H9 (cell line): Measurements from ENCODE around the gene COA8. TPM values are rescaled to one million over a fixed set of nuclear protein-coding genes. Genes with fewer than 3 reads are reported as not detected.

Experiments used
- DNase-seq: peaks from one replicate; pipeline ENCODE4 v3.0.0-alpha.2; 2017
- H2AFZ ChIP-seq: one replicate; pipeline ENCODE4 v1.6.1; 2013; ENCODE audit warnings: mild to moderate bottlenecking, low read length, control low read depth, moderate library complexity
- H2AK5ac ChIP-seq: 2 replicates; pipeline ENCODE4 v1.6.1; 2013; ENCODE audit warnings: low read length, control low read depth, mixed read lengths; ENCODE audit not compliant: insufficient read length
- H2BK120ac ChIP-seq: one replicate; pipeline ENCODE4 v1.6.1; 2013; ENCODE audit warnings: low read depth, mild to moderate bottlenecking, low read length, control low read depth, inconsistent platforms; ENCODE audit not compliant: poor library complexity, severe bottlenecking
- H2BK12ac ChIP-seq: 2 replicates; pipeline ENCODE4 v1.6.1; 2013; ENCODE audit warnings: low read length, control low read depth, mixed read lengths, low read depth; ENCODE audit not compliant: insufficient read length
- H2BK15ac ChIP-seq: 2 replicates; pipeline ENCODE4 v1.6.1; 2013; ENCODE audit warnings: low read depth, low read length, control low read depth
- H2BK20ac ChIP-seq: one replicate; pipeline ENCODE4 v1.6.1; 2013; ENCODE audit warnings: low read depth, mild to moderate bottlenecking, low read length, control low read depth, inconsistent platforms; ENCODE audit not compliant: poor library complexity, severe bottlenecking
- H2BK5ac ChIP-seq: 2 replicates; pipeline ENCODE4 v1.6.1; 2013; ENCODE audit warnings: low read length, control low read depth, mixed read lengths; ENCODE audit not compliant: insufficient read length
- H3K14ac ChIP-seq: 2 replicates; pipeline ENCODE4 v1.6.1; 2013; ENCODE audit warnings: low read length, control low read depth; ENCODE audit not compliant: insufficient read depth
- H3K18ac ChIP-seq: 2 replicates; pipeline ENCODE4 v1.6.1; 2013; ENCODE audit warnings: low read depth, mild to moderate bottlenecking, mixed read lengths, low read length, control low read depth; ENCODE audit not compliant: insufficient read length
- H3K23ac ChIP-seq: 2 replicates; pipeline ENCODE4 v1.6.1; 2013; ENCODE audit warnings: low read length, control low read depth, mixed read lengths, low read depth; ENCODE audit not compliant: insufficient read length
- H3K23me2 ChIP-seq: 2 replicates; pipeline ENCODE4 v1.6.1; 2013; ENCODE audit warnings: low read depth, mild to moderate bottlenecking, mixed read lengths, low read length, control low read depth; ENCODE audit not compliant: insufficient read length, poor library complexity, severe bottlenecking
- H3K27ac ChIP-seq: 2 replicates; pipeline ENCODE4 v1.5.1; 2013; ENCODE audit warnings: low read length, control low read depth, mixed read lengths, low read depth; ENCODE audit not compliant: insufficient read length
- H3K27me3 ChIP-seq: 2 replicates; pipeline ENCODE4 v1.6.1; 2013; ENCODE audit warnings: low read length, control low read depth, inconsistent platforms; ENCODE audit not compliant: insufficient read depth
- H3K4ac ChIP-seq: 2 replicates; pipeline ENCODE4 v1.6.1; 2013; ENCODE audit warnings: low read depth, mild to moderate bottlenecking, control low read depth, inconsistent platforms, low read length, moderate library complexity
- H3K4me1 ChIP-seq: 2 replicates; pipeline ENCODE4 v1.6.1; 2013; ENCODE audit warnings: low read length, control low read depth, inconsistent platforms; ENCODE audit not compliant: insufficient read depth
- H3K4me2 ChIP-seq: 2 replicates; pipeline ENCODE4 v1.6.1; 2013; ENCODE audit warnings: low read length, control low read depth, mixed read lengths; ENCODE audit not compliant: insufficient read length, insufficient read depth
- H3K56ac ChIP-seq: 2 replicates; pipeline ENCODE4 v1.6.1; 2013; ENCODE audit warnings: low read depth, mild to moderate bottlenecking, mixed read lengths, low read length, control low read depth; ENCODE audit not compliant: insufficient read length
- H3K79me1 ChIP-seq: 2 replicates; pipeline ENCODE4 v1.6.1; 2013; ENCODE audit warnings: low read depth, mild to moderate bottlenecking, moderate library complexity, low read length, control low read depth, inconsistent platforms; ENCODE audit not compliant: insufficient read depth, poor library complexity, severe bottlenecking
- H3K79me2 ChIP-seq: 2 replicates; pipeline ENCODE4 v1.6.1; 2013; ENCODE audit warnings: low read length, control low read depth, inconsistent platforms; ENCODE audit not compliant: insufficient read depth
- H3K9ac ChIP-seq: 2 replicates; pipeline ENCODE4 v1.6.1; 2013; ENCODE audit warnings: low read length, control low read depth, mixed read lengths; ENCODE audit not compliant: insufficient read length; ENCODE audit errors: extremely low read depth
- H3K9me3 ChIP-seq: one replicate; pipeline ENCODE4 v1.6.1; 2013; ENCODE audit warnings: low read depth, low read length, inconsistent platforms; ENCODE audit not compliant: control insufficient read depth
- H3T11ph ChIP-seq: one replicate; pipeline ENCODE4 v1.6.1; 2013; ENCODE audit warnings: mild to moderate bottlenecking, low read length, control low read depth, inconsistent platforms
- H4K20me1 ChIP-seq: one replicate; pipeline ENCODE4 v1.6.1; 2013; ENCODE audit not compliant: control insufficient read depth, insufficient read length, insufficient read depth
- H4K5ac ChIP-seq: 2 replicates; pipeline ENCODE4 v1.6.1; 2013; ENCODE audit warnings: low read depth, mild to moderate bottlenecking, mixed read lengths, low read length, control low read depth; ENCODE audit not compliant: insufficient read length
- H4K8ac ChIP-seq: replicated peaks from 2 replicates; pipeline ENCODE4 v1.6.1; 2013; ENCODE audit warnings: low read length, control low read depth, mixed read lengths, low read depth; ENCODE audit not compliant: insufficient read length
- H4K91ac ChIP-seq: 2 replicates; pipeline ENCODE4 v1.6.1; 2013; ENCODE audit warnings: low read depth, mild to moderate bottlenecking, moderate library complexity, mixed read lengths, low read length, control low read depth; ENCODE audit not compliant: insufficient read length
- H3K27ac Mint-ChIP-seq, 3 experiments: 2 replicates in 2 of 3; 3 replicates in 1 of 3; pipeline ENCODE4 v1.8.0; 2020 to 2021; ENCODE audit warnings: mixed read lengths in 3 of 3, mild to moderate bottlenecking in 1 of 3, moderate library complexity in 1 of 3
- H3K27me3 Mint-ChIP-seq: 2 replicates; pipeline ENCODE4 v1.8.0; 2021; ENCODE audit warnings: low read depth, mild to moderate bottlenecking, moderate library complexity, mixed read lengths
- H3K36me3 Mint-ChIP-seq, 3 experiments: 2 replicates in 2 of 3; 3 replicates in 1 of 3; pipeline ENCODE4 v1.8.0; 2020 to 2021; ENCODE audit warnings: low read depth in 3 of 3, mixed read lengths in 3 of 3; ENCODE audit not compliant: insufficient read depth in 1 of 3
- H3K4me1 Mint-ChIP-seq, 2 experiments: 2 replicates each; pipeline ENCODE4 v1.8.0; 2020; ENCODE audit warnings: mixed read lengths in 2 of 2
- H3K4me3 Mint-ChIP-seq, 2 experiments: 2 replicates in 1 of 2; 3 replicates in 1 of 2; pipeline ENCODE4 v1.8.0; 2020 to 2021; ENCODE audit warnings: mild to moderate bottlenecking in 2 of 2, mixed read lengths in 2 of 2, moderate library complexity in 1 of 2
- H3K9me3 Mint-ChIP-seq, 2 experiments: 2 replicates in 1 of 2; 3 replicates in 1 of 2; pipeline ENCODE4 v1.8.0; 2020; ENCODE audit warnings: mild to moderate bottlenecking in 2 of 2, mixed read lengths in 2 of 2, moderate library complexity in 1 of 2
- CTCF ChIP-seq: fragments of 200-600 bp; sonication (generic); conservative IDR thresholded peaks from 3 replicates; pipeline ENCODE4 v1.8.0; 2021; ENCODE audit warnings: antibody characterized with exemption, mild to moderate bottlenecking
- WGBS: extraction: QIAGEN DNeasy Blood & Tissue Kit; methylation state at CpG from one replicate; pipeline ENCODE4 v1.1.7; 2013; ENCODE audit warnings: missing lambda C conversion rate, low lambda C conversion rate, mixed read lengths; ENCODE audit not compliant: insufficient read length; ENCODE audit errors: extremely low coverage; 5-methylcytosine and 5-hydroxymethylcytosine counted together
- total RNA-seq: library from RNA; stranded (reverse); gene quantifications from 2 replicates; pipeline ENCODE4 v1.2.1, GENCODE V29; 2021

Gene COA8
- total RNA-seq, 1 experiment from 2014 or later = 45.5 TPM

DNA sequence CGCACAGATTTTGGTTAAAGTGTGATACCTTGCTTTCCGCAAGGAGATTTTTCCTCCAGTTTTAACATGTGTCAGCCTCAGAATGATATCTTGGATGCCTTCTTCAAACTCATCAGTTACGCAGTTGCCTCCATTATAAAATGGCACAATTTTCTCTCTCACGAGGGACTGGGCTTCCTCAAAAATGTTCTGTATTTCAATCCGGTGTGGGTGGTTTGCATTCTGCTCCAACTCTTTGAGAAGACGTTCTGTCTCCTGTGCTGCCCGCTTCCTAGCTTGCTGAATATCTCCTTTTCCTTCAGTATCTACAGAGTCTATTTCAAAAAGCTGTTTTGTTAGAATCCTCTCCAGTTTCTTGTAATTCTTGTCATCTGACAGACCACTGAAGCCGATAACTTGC lies 2.1 kb upstream of the COA8 start:
- Histone ChIP-seq H3K23me2 (peaks cover 13% of the 10 kb centered on the region), H2BK15ac (no peak overlapping the region), H3K4me1 (no peaks in the 10 kb centered on the region), H2BK20ac (no peak overlapping the region), H3K27me3 (no peaks in the 10 kb centered on the region), H3K4me2 (no peak overlapping the region), H4K91ac (no peak overlapping the region), H3K79me1 (peaks cover 10% of the 10 kb centered on the region), H3K56ac (no peak overlapping the region), H3K27ac (no peak overlapping the region), H2BK12ac (no peak overlapping the region), H4K8ac (no peak overlapping the region), H3K23ac (no peak overlapping the region), H3K79me2 (peaks cover 23% of the 10 kb centered on the region; the same call in 1 of the 2 replicates), H3T11ph (no peak overlapping the region), H3K9me3 (no peaks in the 10 kb centered on the region), H2BK5ac (no peak overlapping the region), H3K14ac (no peak overlapping the region), H4K5ac (no peak overlapping the region), H2BK120ac (no peak overlapping the region), H3K4ac (no peak overlapping the region), H3K18ac (no peak overlapping the region), H3K9ac (no peak overlapping the region), H4K20me1 (no peaks in the 10 kb centered on the region), H2AK5ac (no peak overlapping the region), H2AFZ (no peak overlapping the region)
- TF ChIP-seq CTCF = no peak
- H3K4me3 Mint-ChIP-seq = peak overlapping the region; percentile 85 to 93
- no peaks in the 10 kb centered on the region for H3K27me3 Mint-ChIP-seq
- H3K27ac Mint-ChIP-seq = no peak overlapping the region
- WGBS = no CpG with 5 or more reads among the region's 8 CpGs
- H3K4me1 Mint-ChIP-seq = peaks cover 20 to 21% of the 10 kb centered on the region in 2 experiments
- peaks cover 19 to 29% (median 24%) of the 10 kb centered on the region in 3 experiments for H3K36me3 Mint-ChIP-seq
- H3K9me3 Mint-ChIP-seq = no peaks in the 10 kb centered on the region
- no peak for DNase-seq
